HG03060 (cell line): ENCODE measurements around the gene RANGAP1.

Source experiments
- ATAC-seq: cut with Tn5 transposase; IDR thresholded peaks from one replicate; pipeline ENCODE4 v1.9.1; 2021; ENCODE audit warnings: low read depth, moderate number of reproducible peaks; ENCODE audit not compliant: unreplicated experiment

The RANGAP1 gene, protein sequence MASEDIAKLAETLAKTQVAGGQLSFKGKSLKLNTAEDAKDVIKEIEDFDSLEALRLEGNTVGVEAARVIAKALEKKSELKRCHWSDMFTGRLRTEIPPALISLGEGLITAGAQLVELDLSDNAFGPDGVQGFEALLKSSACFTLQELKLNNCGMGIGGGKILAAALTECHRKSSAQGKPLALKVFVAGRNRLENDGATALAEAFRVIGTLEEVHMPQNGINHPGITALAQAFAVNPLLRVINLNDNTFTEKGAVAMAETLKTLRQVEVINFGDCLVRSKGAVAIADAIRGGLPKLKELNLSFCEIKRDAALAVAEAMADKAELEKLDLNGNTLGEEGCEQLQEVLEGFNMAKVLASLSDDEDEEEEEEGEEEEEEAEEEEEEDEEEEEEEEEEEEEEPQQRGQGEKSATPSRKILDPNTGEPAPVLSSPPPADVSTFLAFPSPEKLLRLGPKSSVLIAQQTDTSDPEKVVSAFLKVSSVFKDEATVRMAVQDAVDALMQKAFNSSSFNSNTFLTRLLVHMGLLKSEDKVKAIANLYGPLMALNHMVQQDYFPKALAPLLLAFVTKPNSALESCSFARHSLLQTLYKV

DNA sequence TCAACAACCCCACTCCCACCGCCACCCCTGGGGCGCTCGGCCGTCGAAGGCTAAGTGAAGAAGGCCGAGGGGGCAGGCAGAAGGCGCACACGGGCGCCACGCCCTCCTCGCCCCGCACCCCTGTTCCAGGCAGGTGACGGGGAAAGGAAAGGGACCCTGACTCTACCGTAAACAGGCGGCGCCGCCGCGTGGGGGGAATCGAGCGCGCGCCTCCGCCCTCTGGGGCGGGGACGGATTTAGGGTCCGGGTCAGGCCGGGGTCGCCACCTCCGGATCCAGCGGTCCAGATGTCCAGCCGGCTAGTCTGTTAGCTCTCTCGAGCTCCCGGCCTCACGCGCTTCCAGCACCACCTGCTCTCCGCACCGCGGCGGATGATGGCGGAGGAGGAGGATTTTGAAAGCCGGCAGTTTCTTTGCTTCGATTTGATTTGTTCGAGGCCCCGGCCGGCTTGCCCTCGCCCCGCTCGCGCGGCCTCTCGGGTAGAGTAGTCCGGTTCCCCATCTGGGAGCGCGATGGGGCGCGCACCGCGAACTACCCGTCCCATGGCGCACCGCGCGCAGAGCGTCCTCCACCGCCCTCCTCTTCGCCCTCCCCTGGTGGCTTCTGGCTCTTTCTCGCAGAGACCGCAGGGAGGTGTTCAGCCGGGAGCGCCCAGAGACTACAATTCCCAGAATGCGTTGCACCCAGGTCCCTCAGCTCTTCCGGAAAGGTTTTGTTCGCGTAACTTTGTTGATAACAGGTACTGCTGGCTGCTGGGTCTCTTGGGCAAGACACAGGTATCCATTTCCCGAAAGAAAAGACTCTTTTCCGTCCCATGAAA lies at the start of gene RANGAP1:
Gene RANGAP1 (minus strand): TSS at position 368 of the 819 bp plus-strand sequence. CDS start 5,143 bp downstream, outside the sequence.
- peak; percentile 82 for ATAC-seq

DNA sequence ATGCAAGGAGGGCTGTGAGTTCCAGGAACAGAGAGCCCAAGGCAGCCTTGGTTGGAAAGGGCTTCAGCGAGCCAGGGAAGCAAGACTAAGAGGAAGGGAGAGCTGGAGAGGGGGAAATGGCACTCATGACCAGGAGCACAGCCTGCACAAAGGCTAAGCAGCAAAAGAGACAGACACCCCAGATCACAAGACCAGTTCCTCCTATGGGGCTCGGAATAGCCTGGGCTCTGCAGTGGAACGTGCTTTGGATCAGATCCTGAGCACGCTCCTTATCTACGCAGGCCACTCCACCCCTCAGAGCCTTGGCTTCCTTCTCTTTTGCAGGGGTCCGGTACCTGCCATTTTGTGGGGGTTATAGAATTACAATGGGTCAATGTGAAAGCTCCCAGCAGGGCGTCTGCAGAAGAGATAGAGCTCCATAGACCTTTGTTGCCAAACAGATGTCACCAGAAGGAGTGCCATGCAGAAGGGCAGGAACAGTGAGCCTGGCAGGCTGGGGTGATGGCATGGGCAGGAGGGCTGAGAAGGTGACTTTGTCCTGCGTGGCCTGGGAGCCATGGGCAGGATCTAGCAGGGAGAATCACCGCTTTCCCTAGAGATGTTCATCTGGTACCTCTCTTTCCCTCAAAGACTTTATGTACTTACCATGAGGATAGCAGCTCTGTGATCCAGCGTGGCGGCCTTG lies 49.1 kb upstream of the RANGAP1 start:
- no peak for ATAC-seq

DNA sequence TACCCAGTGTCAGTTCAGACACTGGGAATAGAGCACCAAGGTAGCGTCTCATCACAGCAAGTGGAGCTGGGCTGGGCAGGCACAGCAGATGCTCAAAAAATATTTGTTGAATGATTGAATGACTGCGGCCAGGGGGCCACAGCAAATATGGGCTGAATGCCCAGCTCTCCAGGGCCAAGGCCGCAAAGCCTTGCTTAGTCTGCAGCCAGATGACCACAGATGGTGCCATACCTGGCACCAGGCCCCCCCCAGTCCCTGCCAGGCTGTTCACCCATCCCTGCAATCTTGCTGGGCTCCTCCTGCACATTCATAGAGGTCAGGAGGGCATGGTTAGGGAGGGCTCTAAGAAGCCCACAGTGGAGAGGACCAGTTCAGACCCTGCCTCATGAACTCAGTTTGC lies 48.2 kb upstream of the RANGAP1 start:
- no peak for ATAC-seq

DNA sequence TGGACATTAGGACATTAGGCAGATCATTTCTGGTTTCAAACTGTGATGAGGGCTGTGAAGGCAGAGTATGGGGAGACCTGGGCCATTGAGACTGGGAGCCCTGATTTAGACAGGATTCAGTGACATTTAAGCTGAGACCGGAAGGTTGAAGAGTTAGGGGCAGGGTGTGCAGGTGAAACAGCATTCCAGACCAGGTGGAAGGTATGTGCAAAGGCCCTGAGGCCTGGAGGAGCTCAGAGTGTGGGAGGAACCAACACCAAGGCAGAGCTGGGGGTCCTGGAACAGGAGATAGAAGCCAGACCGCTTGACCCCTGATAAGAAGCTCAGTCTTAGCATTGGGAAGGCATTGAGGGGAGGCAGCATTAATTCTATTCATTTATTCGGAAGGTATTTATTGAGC lies 47.8 kb upstream of the RANGAP1 start:
- no peak for ATAC-seq

DNA sequence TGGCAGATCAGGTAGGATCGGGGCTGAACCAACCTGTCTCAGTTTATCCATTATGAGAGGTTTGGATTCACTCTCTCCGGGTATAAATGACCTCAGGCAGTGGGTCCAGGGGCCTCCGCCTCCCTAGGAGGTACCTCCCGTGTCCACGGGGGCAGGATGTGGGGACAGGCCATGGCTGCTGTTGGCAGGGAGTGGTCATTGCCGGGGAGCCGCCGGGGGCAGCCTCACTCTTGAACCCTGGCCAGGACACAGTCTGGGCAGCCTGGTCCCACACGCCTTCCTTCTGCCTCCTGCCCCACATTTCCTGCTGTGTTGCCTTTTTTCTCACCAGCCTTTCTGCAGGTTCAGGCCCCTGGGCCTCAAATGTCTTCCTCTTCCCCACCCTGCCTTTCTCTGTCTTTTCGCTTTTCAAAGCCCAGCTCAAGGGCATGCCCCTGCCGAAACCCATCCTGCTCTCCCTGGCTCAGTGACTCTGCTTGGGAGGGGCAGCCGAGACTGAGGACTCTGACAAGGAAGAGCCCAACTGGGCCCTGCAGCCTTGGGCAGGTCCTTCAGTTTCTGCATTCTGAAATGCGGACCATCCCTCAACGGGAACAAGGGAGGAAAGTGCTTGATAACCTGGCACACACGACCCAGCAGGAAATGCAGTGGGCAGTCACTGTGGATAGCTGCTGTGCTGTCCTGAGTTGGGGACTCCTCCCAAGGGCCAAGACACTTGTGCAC lies 46.4 kb upstream of the RANGAP1 start:
- ATAC-seq: no peak

DNA sequence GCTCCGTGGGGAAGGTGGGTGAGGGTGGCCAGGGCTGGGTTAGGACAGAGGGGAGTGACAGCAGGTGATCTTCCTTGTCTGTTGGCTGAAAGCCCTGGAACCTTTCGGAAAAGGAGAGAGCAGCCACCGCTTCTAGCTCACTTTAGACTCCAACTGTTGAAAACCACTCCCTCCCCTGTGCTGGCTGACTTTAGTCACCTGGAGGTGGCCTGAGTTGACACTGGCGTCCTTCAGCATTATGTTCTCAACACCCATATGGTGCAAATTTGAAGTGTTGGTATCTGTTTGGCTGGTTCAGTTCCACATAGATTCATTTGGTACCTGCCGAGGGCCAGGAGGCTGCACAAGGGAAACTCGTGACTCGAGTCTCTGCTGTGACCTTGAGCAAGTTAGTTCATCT lies 44.2 kb upstream of the RANGAP1 start:
- ATAC-seq: no peak

DNA sequence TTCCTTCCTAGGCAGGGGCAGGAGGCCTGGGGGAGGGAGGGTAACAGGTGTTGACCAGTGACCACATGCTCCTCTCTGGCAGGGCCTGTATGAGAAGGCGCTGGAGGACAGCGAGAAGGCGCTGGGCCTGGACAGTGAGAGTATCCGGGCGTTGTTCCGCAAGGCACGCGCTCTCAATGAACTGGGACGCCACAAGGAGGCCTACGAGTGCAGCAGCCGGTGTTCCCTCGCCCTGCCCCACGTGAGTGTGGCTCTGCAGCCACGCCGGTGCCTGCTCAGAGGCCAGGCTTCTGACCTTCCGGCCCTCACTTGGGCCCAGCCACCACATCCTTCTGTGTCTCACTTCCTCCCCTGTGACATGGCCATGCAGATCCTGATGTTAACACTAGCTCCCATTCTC lies 41.1 kb upstream of the RANGAP1 start:
- no peak for ATAC-seq

DNA sequence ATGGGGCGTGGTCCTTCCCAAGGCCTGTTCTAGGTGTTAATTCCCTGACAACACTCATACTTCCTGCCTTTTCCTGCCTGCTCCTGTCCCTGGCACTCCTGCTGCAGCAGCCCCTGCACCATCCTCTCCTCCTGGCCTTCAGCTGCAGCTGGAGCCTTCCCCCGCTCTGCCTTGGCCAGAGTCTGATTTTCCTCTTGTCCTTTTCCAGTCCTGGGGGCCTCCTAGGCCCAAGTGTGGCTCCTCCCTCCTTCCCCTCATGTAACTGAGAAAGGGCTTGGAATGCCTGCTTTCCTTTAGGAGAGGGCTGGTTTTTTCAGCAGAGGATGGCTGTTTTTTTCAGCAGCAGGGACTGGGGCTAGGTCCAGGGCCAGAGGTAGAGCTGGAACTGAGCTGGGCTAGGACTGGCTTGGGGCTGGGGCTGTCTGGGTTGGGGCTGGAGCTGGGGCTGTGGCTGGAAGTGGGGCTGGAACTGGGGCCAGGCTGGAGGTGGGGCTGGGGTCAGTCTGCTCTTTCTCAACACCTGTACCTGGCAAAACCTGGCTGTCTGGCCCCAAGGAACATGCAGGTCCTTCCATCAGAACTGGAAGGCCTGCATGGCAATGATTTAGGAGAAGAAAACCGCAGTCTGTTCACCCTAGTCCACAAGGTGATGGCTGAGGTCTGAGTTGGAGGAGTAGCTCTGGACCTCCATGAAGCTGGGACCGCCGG lies 39.0 kb upstream of the RANGAP1 start:
- no peak for ATAC-seq

DNA sequence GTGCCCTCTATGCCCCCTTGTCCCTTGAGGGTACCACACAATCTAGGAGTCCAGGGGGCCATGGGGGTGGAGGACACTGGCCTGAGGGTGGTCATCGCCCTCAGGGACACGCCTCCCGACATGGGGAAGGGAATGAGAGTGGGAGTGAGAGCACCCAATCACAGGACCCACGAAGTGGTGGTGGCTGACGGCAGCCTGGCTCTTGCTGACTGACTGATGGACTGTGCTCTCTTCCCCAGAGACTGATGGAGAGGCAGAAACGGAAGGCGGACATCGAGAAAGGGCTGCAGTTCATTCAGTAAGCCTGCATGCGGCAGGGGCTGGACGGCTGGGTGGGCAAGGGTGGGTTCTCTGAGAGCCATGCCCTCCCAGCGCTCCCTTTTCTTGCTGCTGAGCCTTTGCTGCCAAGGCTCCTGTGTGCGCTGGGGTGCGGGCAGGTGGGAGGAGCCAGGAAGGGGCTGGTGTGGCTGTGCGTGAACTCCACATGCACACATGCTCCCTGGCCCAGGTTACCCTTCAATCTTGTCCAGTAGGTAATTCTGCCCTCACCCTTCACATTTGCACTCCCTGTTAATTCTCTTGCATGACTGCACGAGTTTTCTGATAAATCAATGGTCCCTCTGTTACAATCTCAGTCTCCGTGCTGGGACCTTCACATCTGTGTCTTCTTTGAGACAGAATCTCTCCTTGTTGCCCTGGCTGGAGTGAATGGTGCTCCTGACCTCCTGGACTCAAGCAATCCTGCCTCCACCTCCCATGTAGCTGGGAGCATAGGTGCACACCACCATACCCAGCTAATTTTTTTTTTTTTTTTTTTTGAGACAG lies 34.6 kb upstream of the RANGAP1 start:
- ATAC-seq: no peak

DNA sequence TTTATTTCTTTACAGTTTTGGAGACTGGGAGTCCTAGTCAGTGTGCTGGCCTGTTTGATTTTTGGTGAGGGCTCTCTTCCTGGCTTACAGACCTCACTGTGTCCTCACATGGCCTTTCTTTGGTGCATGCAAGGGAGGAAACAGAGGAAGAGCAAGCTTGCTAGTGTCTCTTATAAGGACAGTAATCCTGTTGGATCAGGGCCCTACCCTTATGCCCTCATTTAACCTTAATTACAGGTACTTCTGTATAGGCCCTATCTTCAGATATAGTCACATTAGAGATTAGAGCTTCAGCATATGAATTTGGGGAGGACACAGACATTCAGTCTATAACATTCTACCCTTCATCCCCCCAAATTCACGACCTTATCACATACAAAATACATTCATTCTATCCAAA lies 29.6 kb upstream of the RANGAP1 start:
- ATAC-seq: no peak

DNA sequence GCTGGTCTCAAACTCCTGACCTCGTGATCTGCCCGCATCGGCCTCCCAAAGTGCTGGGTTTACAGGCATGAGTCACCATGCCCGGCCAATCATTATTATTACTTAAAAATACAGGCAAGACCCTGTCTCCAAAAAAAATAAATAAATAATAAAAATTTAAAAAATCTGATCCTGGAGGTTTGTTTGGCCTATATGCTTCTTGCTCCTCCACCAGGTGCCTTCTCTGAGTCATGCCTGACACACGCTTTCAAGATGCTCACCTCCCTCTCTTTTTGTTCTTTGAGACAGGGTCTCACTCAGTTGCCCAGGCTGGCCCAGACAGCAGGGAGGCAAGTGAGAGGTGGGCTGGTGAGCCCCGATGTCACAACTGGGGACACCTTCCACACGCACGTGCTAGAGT lies 28.8 kb upstream of the RANGAP1 start:
- no peak for ATAC-seq

DNA sequence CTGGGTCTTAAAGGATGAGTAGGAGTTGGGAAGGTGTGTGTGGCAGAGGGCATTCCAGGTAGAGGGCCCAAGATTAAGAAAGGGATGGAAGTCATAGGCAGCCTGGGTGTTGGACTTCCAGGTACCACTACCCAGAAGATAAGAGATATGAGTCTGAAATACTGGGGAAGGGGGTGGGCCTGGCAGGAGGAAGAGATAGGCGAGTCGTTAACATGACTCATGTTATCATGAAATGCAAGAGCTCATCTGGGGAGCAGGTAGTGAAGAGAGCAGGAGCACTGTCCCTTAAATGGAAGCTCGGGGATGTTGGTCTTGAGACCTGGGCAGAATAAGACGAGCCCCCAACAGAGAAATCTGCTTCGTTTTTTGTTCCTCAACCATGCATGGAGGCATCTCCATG lies 25.5 kb upstream of the RANGAP1 start:
- no peak for ATAC-seq

DNA sequence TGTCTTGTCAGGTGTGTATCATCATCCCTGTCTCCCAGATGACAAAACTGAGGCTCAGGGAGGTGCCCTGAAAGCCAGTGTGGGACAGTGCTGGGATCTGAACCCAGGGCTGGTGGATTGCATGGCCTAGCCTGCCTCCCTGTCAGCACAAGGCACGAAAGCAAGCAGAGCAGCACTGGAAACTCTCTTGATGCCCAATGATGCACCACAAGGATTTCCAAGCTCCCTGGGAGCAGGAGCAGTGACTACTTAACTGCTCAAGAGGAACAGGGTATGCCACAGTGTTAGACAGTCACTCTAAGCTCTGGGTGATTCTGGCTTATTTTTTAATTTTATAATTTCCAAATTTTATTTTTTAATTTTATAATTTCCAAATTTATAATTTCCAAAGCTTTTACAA lies 24.3 kb upstream of the RANGAP1 start:
- no peak for ATAC-seq

DNA sequence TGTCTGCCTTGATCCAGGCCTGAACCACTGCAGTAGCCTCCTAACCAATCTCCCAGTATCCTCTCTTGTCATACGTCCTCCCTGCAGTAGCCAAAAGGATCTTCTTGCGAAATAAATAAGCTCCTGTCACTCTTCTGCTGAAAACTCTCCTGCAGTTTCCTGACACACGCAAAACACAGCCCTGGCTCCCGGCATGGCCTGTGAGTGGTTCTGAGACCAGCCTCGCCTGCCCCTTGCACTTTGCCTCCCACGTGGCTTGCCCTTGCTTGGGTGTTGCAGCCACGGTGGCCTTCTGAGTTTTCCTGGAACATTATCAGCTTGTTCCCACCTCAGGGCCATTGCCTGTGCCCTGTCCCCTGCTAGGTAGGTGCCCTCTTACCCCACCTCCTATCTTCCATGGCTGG lies 22.6 kb upstream of the RANGAP1 start:
- ATAC-seq: no peak

DNA sequence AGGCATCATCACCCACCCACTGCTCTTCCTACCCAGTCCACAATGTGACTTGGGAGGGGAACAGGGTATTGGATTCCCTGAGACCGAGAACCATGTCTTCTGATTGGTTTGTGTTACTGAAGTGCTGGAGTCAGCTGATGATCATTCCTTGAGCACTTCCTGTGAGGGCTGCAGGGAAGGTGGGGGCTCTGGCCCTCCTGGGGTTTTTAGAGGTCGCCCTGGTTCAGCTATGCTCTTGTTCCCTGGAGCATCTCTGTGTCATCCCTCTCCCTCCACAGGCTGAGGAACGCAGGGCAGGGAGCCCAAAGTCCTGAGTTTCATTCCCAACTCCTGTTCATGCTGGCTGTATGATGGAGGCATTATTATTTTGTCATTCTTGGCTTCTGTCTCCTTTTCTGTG lies 22.1 kb upstream of the RANGAP1 start:
- no peak for ATAC-seq

DNA sequence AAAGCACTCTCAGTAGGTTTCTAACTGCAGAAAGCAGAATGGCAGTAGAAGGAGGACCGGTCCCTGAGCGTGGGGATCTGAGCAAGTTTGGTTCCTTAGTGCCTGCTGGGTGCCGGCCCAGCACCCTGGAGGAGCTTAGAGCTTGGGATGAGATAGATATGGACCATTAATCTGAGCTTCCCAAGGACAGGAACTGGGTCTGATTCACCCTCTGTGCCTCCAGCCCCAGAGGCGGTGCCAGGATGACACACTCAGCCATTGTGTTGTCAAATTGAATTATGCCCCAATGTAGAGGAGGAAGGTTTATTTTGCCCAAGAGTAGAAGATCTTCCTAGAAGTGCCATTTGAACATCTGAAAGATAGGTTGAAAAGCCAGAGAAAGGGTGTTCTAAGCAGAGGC lies 19.7 kb upstream of the RANGAP1 start:
- ATAC-seq: no peak

DNA sequence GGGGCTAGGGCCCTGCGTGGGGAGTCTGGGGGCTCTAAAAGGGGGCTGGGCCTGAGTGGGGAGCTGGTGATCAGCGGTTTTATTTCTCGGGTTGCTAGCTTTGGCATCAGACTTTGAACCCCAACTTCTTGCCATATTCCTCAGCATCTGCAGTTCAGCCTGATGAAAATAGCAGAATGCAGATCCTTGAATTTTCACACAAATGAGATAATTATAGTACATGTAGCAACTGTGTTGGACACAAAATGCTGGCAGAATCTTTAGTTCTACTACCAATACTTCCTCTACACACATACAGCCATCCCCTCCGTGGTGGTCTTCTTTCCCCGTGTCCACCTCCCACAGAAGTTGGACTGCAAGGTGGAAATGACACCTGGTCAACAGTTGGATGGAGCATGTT lies 16.8 kb upstream of the RANGAP1 start:
- no peak for ATAC-seq

DNA sequence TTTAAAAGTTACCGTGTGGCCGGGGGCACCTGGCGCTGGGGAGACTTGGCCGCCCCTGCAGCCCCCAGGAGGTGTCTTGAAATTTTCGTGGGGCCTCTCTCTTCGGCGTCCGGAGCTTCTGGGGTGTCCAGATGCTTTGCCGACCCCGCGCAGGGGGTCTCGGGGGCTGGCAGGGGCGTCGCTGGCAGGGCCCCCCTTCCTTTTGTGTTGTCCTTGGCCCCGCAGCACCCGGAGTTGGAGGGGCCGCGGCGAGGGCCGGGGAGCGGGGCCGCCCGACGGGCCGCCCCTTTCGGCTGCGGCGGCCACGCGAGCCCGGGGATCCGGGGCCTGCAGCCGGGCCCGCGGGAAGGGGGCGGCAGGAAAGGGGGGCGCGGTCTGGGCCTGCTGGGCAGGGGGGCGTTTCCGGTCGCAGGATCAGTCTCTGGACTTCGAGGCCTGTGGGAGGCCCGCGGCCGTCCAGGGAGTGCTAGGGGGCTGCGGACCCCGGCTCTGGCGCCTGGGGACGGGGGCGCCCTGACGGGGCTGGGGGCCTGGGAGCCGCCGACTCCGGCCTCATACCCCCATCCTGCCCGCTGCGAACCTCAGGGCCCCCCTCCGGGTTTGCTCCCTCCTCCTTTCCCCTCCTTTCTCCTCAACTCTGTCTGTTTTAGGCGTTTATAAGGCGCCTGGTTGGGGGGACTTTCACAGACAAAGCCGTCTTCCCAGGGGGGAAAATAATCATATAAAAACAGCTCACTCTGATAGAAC lies 16.2 kb upstream of the RANGAP1 start:
- ATAC-seq: no peak
